A673 (cell line): ENCODE results near the gene TGFA.

Experiments
- CTCF ChIP-seq: fragments of 300-800, 200-600 bp; sonication (generic); conservative IDR thresholded peaks from 2 replicates; pipeline ENCODE4 v1.5.1; 2017; ENCODE audit warnings: low read depth, mild to moderate bottlenecking, antibody characterized with exemption, low read length, moderate library complexity, mixed read lengths
- EZH2 ChIP-seq: fragments of 200-600 bp; sonication (generic); IDR thresholded peaks from 2 replicates; pipeline ENCODE4 v1.6.1; 2017; ENCODE audit warnings: borderline replicate concordance, low read depth, mild to moderate bottlenecking, mixed read lengths, antibody characterized with exemption, low read length; ENCODE audit not compliant: poor library complexity, severe bottlenecking

- TF ChIP-seq CTCF (no peak), EZH2 (no peak)
Measured at GRCh38 chr2:70475266-70475665, 78.4 kb downstream of the TGFA start.
